H1 (cell line): ENCODE results near the gene FAM163A.

Experiments used
- CREB1 ChIP-seq: IDR thresholded peaks from 2 replicates; pipeline ENCODE4 v1.6.1; 2012; ENCODE audit warnings: inconsistent platforms
- CTCF ChIP-seq, 3 experiments: IDR thresholded peaks; 1 replicate in 2 of 3; 2 replicates in 1 of 3; pipeline versions ENCODE4 v1.5.1 to v1.6.1; 2011; ENCODE audit warnings: low read length in 3 of 3, mild to moderate bottlenecking in 3 of 3, inconsistent platforms in 2 of 3, low read depth in 1 of 3, moderate library complexity in 1 of 3; ENCODE audit not compliant: insufficient read depth in 1 of 3; ENCODE audit errors: control extremely low read depth in 1 of 3
- EP300 ChIP-seq, 2 experiments: IDR thresholded peaks; 1 replicate in 1 of 2; 2 replicates in 1 of 2; pipeline ENCODE4 v1.6.1; 2011 to 2012; ENCODE audit warnings: low read depth in 2 of 2, low read length in 2 of 2, mild to moderate bottlenecking in 2 of 2, borderline replicate concordance in 1 of 2, inconsistent platforms in 1 of 2, moderate library complexity in 1 of 2
- EZH2 ChIP-seq: fragments of 200-600 bp; sonication (generic); IDR thresholded peaks from 2 replicates; pipeline ENCODE4 v1.7.1; 2012; ENCODE audit warnings: low read depth, mild to moderate bottlenecking, moderate library complexity, low read length, inconsistent platforms; ENCODE audit not compliant: severe bottlenecking
- JUND ChIP-seq: IDR thresholded peaks from 2 replicates; pipeline ENCODE4 v1.6.1; 2011; ENCODE audit warnings: mild to moderate bottlenecking, improper control_type of control experiment, low read length
- NRF1 ChIP-seq: IDR thresholded peaks from 2 replicates; pipeline ENCODE4 v1.6.1; 2011; ENCODE audit warnings: mild to moderate bottlenecking, low read depth, low read length, improper control_type of control experiment
- PHF8 ChIP-seq: fragments of 200-600 bp; sonication (generic); conservative IDR thresholded peaks from 2 replicates; pipeline ENCODE4 v1.7.1; 2012; ENCODE audit warnings: low read depth, mild to moderate bottlenecking, inconsistent platforms, low read length, moderate library complexity
- POLR2A ChIP-seq, 2 experiments: IDR thresholded peaks; 1 replicate in 1 of 2; 2 replicates in 1 of 2; pipeline ENCODE4 v1.6.1; 2011; ENCODE audit warnings: low read depth in 2 of 2, low read length in 2 of 2, mild to moderate bottlenecking in 2 of 2; ENCODE audit errors: control extremely low read depth in 1 of 2
- POLR2AphosphoS5 ChIP-seq: IDR thresholded peaks from 2 replicates; pipeline ENCODE4 v1.6.1; 2011; ENCODE audit warnings: low read depth, low read length
- RAD21 ChIP-seq, 2 experiments: IDR thresholded peaks in 1 of 2; conservative IDR thresholded peaks in 1 of 2; 2 replicates each; pipeline ENCODE4 v1.6.1; 2011; ENCODE audit warnings: low read depth in 2 of 2, low read length in 2 of 2, improper control_type of control experiment in 1 of 2, inconsistent platforms in 1 of 2, mild to moderate bottlenecking in 1 of 2, moderate library complexity in 1 of 2
- RXRA ChIP-seq: IDR thresholded peaks from 2 replicates; pipeline ENCODE4 v1.6.1; 2011; ENCODE audit warnings: low read depth, mild to moderate bottlenecking, low read length, moderate library complexity; ENCODE audit not compliant: insufficient read depth
- SP2 ChIP-seq: IDR thresholded peaks from 2 replicates; pipeline ENCODE4 v1.6.1; 2012; ENCODE audit warnings: mild to moderate bottlenecking, low read length, inconsistent platforms
- SRF ChIP-seq: IDR thresholded peaks from 2 replicates; pipeline ENCODE4 v1.6.1; 2011; ENCODE audit warnings: mild to moderate bottlenecking, low read depth, low read length, moderate library complexity
- SUZ12 ChIP-seq: fragments of 200-600 bp; sonication (generic); IDR thresholded peaks from 2 replicates; pipeline ENCODE4 v1.6.1; 2012; ENCODE audit warnings: mild to moderate bottlenecking, inconsistent platforms, low read length, moderate library complexity, mixed read lengths

DNA sequence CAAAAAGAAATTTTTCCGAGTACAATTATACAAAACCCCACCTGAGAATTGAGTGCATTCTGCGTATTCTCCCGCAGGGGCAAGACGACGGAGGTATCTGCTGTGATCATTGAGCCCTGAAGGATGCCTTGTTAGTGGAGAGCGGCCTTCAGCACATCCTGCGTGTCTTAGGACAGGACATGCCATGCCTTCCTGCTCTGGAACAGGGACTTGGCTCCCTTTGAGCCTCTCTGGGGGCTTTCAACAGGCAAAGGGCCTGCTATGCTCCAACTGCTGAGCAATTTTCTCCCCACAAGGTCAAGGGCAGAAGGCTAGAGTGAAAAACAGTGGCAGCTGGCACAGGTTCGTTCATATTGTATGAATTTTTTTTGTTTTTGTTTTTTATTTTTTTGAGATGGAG, 82.1 kb downstream of the FAM163A start:
- TF ChIP-seq EP300 (IDR thresholded peaks at IDR 0.05; ENCODE audit: borderline replicate concordance in 1 of 2, low read depth in 2 of 2, low read length in 2 of 2), result no peak
- TF ChIP-seq CTCF (IDR thresholded peaks at IDR 0.05; ENCODE audit: control extremely low read depth in 1 of 3, insufficient read depth in 1 of 3, low read depth in 1 of 3, low read length in 3 of 3), result no peak
- TF ChIP-seq EZH2, result no peak
- TF ChIP-seq PHF8, result no peak
- TF ChIP-seq POLR2A (IDR thresholded peaks at IDR 0.05; ENCODE audit: control extremely low read depth in 1 of 2, low read depth in 2 of 2, low read length in 2 of 2), result no peak
- no peak for TF ChIP-seq RAD21 (IDR thresholded peaks at IDR 0.05 in 1 of 2, conservative IDR thresholded peaks at IDR 0.05 in 1 of 2; ENCODE audit: low read depth in 2 of 2, low read length in 2 of 2)
- no peak for TF ChIP-seq SUZ12
- TF ChIP-seq NRF1, result no peak
- TF ChIP-seq CREB1, result no peak
- TF ChIP-seq SP2, result no peak
- no peak for TF ChIP-seq JUND
- no peak for TF ChIP-seq SRF
- TF ChIP-seq RXRA, result no peak
- TF ChIP-seq POLR2AphosphoS5, result no peak
